Ovary (tissue), 9 donors: ENCODE results near the gene SLC25A15. TPM values are rescaled to one million over a fixed set of nuclear protein-coding genes. Genes with fewer than 3 reads are reported as not detected.

Experiments
- DNase-seq, 5 donors: peaks; one replicate each; pipeline ENCODE4 v3.0.0-alpha.2; 2019 to 2020
- H3K27ac ChIP-seq, 2 donors: fragments of 200-600 bp; one replicate each; pipeline versions ENCODE4 v1.5.1 to v1.8.0; 2019 to 2022
- H3K27me3 ChIP-seq: fragments of 200-600 bp; one replicate; pipeline ENCODE4 v1.8.0; 2022
- H3K36me3 ChIP-seq: fragments of 200-600 bp; sonication (generic); one replicate; pipeline ENCODE4 v1.5.1; 2019
- H3K4me1 ChIP-seq: one replicate; pipeline ENCODE4 v1.8.1; 2013; ENCODE audit warnings: mild to moderate bottlenecking, moderate library complexity; ENCODE audit not compliant: insufficient read depth
- H3K4me3 ChIP-seq: fragments of 200-600 bp; sonication (generic); one replicate; pipeline ENCODE4 v1.5.1; 2017
- H3K9me3 ChIP-seq, 2 donors: fragments of 200-600 bp in 1 of 2; sonication (generic) in 1 of 2; one replicate each; pipeline versions ENCODE4 v1.5.1 to v1.8.1; 2013 to 2019; ENCODE audit warnings: mild to moderate bottlenecking in 1 of 2, moderate library complexity in 1 of 2
- CTCF ChIP-seq, 3 donors: fragments of 450-650 bp in 2 of 3; fragments of 200-600 bp in 1 of 3; IDR thresholded peaks; one replicate each; pipeline versions ENCODE4 v1.5.1 to v1.8.0; 2016 to 2022; ENCODE audit warnings: antibody characterized with exemption in 3 of 3, mild to moderate bottlenecking in 1 of 3
- EP300 ChIP-seq: sonication (generic); formaldehyde crosslinking; IDR thresholded peaks from one replicate; pipeline ENCODE4 v1.6.1; 2017; ENCODE audit warnings: antibody characterized with exemption
- POLR2A ChIP-seq: fragments of 450-650 bp; IDR thresholded peaks from one replicate; pipeline ENCODE4 v1.6.1; 2017; ENCODE audit warnings: antibody characterized with exemption, mild to moderate bottlenecking, moderate library complexity
- WGBS, 3 donors: extraction: QIAGEN DNeasy Blood & Tissue Kit in 1 of 3; methylation state at CpG; one replicate each; pipeline versions ENCODE4 v1.1.5 to v1.1.7; 2013 to 2017; 5-methylcytosine and 5-hydroxymethylcytosine counted together
- intact Hi-C, 4 donors: fragments of 100-400 bp; cut with DNase I; formaldehyde crosslinking; loops; one replicate each; pipeline versions ENCODE4 v1.11.0 to v1.15.1; 2022 to 2023
- polyA plus RNA-seq, 2 donors: library from polyadenylated mRNA; stranded (reverse); fragments of 200-250 nt in 1 of 2; fragments of 350-450 nt in 1 of 2; fragmentation: Illumina TruSeq in 1 of 2; extraction: RNeasy Lipid Tissue Mini Kit (QIAGEN cat#74804) in 1 of 2; gene quantifications; one replicate each; pipeline ENCODE4 v1.2.3, GENCODE V29; 2013 to 2014
- total RNA-seq, 7 donors: library from RNA; depleted of rRNA in 2 of 7; stranded (reverse); fragments of >200 nt in 2 of 7; fragmentation: NEBNext Ultra II Directional in 3 of 7; extraction: Animal tissue kit (Norgen Biotek cat#: 25700) in 3 of 7; gene quantifications; one replicate each; pipeline versions ENCODE4 v1.1.0 to v1.2.4, GENCODE V29; 2016 to 2023
- donor health status: DM: no; HTN: no; CAD: no; lungs with moderate emphysema.
- donor health status: DM: no; HTN: no; CAD: no.
- donor health status: Bipolar disorder and iron deficiency.
- donor health status: DM: yes; HTN: yes; CAD: no.
- donor health status: DM: no; HTN: no; CAD: no.
- donor health status: DM: yes; HTN: yes; CAD: no.

The SLC25A15 gene
- total and polyA plus RNA-seq, 9 donors, result 1.7 to 15.4 (median 4.6) TPM

- no peak for DNase-seq
- Histone ChIP-seq H3K9me3 (no peaks in the 10 kb centered on the region), H3K36me3 (no peaks in the 10 kb centered on the region), H3K27me3 (no peaks in the 10 kb centered on the region), H3K4me1 (peaks cover 5% of the 10 kb centered on the region), H3K27ac (no peak overlapping the region), H3K4me3 (peak overlapping the region; percentile 48)
- intact Hi-C loops, result loop anchor here in 1 of 4 donors (10.0 kb wide), 1 partner anchor 1085 kb away; no protein-coding TSS in a partner anchor
- TF ChIP-seq CTCF (IDR thresholded peaks at IDR 0.05) (no peak), POLR2A (no peak), EP300 (no peak)
- 63 to 78% (median 70%) methylated on average over 6 of the region's 6 CpGs for WGBS, 3 donors
Measured at GRCh38 chr13:40769970-40770369, 19.4 kb upstream of the SLC25A15 start.

GRCh38 chr13:40770609-40770933 lies 18.8 kb upstream of the SLC25A15 start:
- no peaks in the 10 kb centered on the region for H3K9me3 ChIP-seq
- H3K4me3 ChIP-seq, result peak overlapping the region; percentile 48
- TF ChIP-seq POLR2A, result no peak
- no peak for TF ChIP-seq EP300
- TF ChIP-seq CTCF (IDR thresholded peaks at IDR 0.05), result no peak
- H3K27me3 ChIP-seq, result no peaks in the 10 kb centered on the region
- H3K4me1 ChIP-seq, result peaks cover 5% of the 10 kb centered on the region
- 0 to 1% (median 0%) methylated on average over 9 of the region's 9 CpGs for whole genome bisulfite sequencing, 3 donors
- intact Hi-C loops, result loop anchor here in 1 of 4 donors (10.0 kb wide), 1 partner anchor 1086 kb away; no protein-coding TSS in a partner anchor
- no peak for DNase-seq
- no peaks in the 10 kb centered on the region for H3K36me3 ChIP-seq
- peak overlapping the region; percentile 21 to 77 for H3K27ac ChIP-seq

GRCh38 chr13:40770934-40771618 lies 18.3 kb upstream of the SLC25A15 start, which contains the start of gene MRPS31:
MRPS31 (minus strand) TSS chr13:40771190; CDS start chr13:40771136, 54 bp downstream.
- intact Hi-C loops, result loop anchor here in 1 of 4 donors (10.0 kb wide), 1 partner anchor 1086 kb away; no protein-coding TSS in a partner anchor
- Histone ChIP-seq H3K4me3 (peak within 1 kb of the TSS; percentile 48), H3K27me3 (no peaks in the 10 kb centered on the region), H3K9me3 (no peaks in the 10 kb centered on the region), H3K36me3 (no peaks in the 10 kb centered on the region), H3K27ac (peak within 1 kb of the TSS; percentile 41 to 77), H3K4me1 (peaks cover 5% of the 10 kb centered on the region)
- TF ChIP-seq EP300 (no peak), POLR2A (peak; percentile 66)
- peak; percentile 90 to 95 (median 92) for DNase-seq
- WGBS, 3 donors, result 0 to 1% (median 0%) methylated on average over 51 to 52 of the region's 52 CpGs

GRCh38 chr13:40772765-40773473 lies 16.5 kb upstream of the SLC25A15 start:
- Histone ChIP-seq H3K36me3 (no peaks in the 10 kb centered on the region), H3K27me3 (no peaks in the 10 kb centered on the region), H3K4me1 (peaks cover 4% of the 10 kb centered on the region), H3K27ac (no peak overlapping the region), H3K4me3 (no peak overlapping the region), H3K9me3 (no peaks in the 10 kb centered on the region)
- no peak for DNase-seq
- WGBS, 3 donors, result 81 to 89% (median 82%) methylated on average over 6 of the region's 6 CpGs
- intact Hi-C loops, result loop anchor here in 1 of 4 donors (10.0 kb wide), 1 partner anchor 1088 kb away; no protein-coding TSS in a partner anchor
- no peak for TF ChIP-seq CTCF (IDR thresholded peaks at IDR 0.05)
- TF ChIP-seq POLR2A, result no peak
- no peak for TF ChIP-seq EP300
